GM10847 (cell line): ENCODE data around the gene GLRX3.

ENCODE experiments used
- POLR2A ChIP-seq: IDR thresholded peaks from 2 replicates; pipeline ENCODE4 v1.6.1; 2011; ENCODE audit not compliant: insufficient read length; ENCODE audit errors: extremely low read depth

Gene GLRX3

DNA sequence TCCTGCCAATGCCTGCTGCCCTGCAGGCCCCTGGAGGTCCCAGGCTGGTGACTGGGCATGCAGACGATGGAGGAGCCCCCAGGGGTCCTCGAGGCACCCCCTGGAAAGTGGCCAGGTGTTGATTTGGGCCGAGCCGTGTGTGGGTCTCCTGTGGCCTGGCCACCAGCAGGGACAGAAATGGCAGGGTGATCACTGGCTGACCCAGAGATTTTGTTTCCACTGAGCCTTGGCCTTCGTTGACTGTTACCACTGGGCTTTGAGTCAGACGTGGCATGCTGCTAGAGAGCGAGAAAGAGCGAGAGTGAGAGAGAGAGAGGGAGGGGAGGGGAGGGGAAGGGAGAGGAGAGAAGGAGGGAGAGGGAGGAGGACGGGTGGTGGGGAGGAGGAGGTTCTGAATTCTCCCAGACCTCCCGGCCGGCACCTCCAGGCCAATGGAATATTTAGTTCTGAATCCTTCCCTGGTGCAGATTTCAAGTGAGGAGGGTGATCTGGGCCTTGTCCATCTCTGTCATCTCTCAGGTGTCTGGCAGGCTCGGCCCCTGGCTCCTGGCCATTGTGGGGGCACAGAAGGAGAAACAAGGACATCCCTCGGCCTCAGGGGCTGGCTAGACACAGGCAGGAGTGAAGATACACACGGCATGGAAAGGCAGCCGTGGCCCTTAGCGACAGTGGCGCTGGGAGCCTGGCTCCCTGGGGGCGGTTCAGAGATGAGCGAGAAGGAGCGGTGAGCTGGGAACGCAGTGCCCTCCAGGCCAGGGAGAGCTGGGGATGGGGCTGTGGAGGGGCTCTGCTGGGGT, 58.2 kb downstream of the GLRX3 start:
- no peak for TF ChIP-seq POLR2A

DNA sequence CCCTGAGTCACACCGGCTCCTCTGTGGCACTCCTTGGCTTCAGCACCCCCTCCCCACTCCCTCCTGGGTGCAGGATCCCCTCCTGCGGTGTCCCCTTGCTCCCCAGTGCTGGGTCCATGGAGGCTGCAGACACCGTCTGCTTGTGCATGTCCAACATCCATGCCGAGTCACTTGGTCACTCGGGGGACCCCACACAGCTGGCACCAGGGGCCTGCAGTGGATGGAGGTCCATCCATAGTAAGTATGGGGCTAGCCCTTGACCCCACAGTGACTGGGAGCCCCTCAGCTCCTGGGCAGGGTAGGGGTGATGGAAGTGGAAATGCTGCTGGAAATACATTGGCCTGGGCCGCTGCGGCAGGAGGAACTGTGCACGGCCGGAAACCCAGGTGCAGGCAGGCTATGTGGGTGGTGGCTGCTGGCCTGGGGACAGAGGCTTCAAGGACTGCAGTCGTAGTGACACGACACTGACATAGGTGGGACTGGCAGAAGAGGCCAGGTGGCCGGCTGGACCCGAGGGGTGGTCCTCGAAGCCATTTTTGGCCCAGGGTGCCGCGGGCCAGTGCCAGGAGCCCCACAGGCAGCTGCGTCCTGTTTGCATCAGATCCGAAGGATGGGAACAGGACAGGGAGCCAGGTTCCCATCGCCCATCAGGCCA, 58.9 kb downstream of the GLRX3 start:
- no peak for TF ChIP-seq POLR2A

DNA sequence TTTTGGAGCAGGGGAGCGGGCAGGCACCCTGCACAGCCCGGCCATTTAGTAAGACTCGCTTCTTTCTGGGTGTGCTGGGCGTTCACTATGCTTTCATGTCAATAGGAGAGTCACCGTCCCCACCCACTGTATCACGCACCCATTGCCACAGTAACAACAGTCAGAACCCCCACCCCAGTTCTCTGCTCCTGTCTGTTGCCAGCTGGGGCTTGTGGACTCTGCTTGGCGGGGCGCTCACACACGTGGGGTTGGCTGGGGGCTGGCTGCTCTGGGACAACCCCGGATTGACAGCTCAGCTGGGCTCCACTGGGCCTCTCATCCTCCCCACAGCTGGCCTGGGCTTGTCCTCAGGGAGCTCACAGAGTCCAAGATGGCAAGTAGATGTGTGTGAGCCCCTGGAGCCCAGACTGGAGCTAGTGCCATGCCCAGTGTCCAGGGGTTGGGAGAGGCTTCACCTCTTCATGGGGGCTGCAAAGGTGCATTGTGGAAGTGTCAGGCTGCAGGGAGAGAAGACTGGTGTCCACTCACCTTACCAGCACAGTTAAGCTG, 59.6 kb downstream of the GLRX3 start:
- TF ChIP-seq POLR2A = no peak

DNA sequence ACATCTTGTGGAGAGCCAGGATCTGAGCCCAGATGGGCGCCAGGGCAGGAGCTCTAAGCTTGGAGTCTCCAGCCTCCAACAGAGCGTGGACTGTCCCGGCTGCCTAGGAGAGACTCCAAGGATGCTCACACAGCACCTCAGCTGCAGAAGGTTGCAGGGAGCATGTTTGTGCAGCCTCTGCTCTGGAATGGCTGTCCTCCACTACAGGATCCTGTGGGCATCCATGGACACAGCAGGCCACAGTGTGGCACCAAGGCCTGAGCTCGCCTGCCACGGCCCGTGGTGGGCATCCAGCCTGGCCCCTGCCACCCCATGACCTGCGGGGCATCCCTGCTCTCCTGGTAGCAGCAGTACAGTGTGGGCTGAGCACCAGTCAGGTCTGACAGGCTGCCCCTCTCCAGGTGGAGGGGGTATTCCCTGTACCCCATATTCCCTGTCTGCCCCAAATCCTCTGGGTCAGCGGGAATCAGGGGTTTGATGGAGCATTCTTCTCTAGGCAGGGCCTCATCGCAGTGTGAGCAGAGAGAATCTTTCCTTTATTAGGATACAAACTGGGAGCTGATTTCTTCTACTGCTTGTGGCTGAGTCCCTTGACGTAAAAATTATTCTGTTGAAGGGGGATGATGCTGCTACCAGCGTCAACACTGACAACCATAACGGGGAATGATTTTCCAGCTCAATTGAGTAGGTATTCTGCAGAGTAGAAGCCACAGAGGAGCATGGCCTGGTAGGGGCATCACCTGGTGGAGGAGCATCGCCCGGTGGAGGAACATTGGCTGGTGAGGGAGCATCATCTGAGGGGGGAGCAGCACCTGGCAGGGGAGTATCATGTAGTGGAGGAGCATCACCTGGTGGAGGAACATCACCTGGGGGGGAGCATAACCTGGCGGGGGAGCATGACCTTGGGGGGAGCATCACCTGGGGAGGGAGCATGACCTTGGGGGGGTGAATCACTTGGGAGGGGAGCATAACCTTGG, 60.6 kb downstream of the GLRX3 start:
- TF ChIP-seq POLR2A = no peak

DNA sequence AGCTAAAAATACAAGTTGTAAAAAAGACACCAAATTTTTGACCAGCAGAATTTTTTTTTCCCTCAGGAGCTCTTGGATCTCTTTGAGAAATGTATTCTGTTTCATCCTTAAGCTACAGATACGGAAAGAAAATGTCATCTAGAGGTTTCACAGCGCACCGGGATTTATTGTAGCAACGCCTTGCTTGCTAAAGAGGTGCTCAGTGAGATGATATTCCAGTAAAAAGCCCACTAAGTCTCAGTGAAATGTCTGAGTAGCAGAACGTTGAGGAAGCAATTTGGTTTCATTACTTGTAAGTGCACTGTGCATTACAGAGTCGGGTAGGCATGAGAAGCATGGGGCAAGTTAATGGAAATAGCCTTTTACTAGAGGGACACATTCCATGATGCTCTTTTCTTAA, 62.5 kb downstream of the GLRX3 start:
- TF ChIP-seq POLR2A = no peak

DNA sequence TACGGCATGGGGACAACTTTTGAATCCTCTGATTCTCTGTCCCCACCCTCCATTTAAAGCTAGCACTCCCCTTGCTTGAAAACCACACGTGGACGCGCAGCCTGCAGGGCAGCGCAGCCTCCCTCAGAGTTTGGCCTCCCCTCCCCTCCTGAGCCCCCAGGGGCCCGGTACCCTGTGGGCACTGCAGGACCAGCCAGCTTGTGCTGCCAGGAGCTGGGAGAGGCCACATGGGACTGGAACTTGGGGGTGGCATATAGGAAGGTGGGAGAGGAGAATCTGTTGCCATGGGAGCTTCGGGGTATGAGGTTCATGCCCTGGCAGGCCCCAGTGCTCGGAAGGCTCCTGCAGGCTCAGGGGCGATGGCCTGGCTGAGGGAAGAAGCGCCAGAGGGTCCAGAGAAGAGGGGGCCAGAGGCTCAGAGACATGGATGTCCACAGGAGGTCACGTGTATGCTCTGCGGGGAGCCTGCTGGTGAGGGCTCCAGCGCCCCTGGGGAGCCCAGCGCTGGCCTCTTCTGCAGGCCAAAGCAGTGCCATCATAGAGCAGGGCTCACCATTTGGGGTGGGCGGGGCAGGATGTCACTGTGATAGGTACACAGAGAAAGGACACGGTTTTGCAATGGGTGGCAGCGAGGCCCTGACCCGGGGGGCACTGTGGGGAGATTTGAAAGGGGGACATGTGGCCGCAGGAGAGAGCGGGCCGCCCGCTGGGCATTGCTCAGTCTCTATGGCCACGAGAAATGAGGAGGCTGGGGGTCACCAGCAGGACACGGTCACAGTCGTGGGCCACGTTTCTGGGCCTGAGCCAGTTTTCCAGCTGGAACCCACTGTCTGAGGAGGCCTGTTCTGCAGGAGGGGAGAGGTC, 64.2 kb downstream of the GLRX3 start:
- no peak for TF ChIP-seq POLR2A

DNA sequence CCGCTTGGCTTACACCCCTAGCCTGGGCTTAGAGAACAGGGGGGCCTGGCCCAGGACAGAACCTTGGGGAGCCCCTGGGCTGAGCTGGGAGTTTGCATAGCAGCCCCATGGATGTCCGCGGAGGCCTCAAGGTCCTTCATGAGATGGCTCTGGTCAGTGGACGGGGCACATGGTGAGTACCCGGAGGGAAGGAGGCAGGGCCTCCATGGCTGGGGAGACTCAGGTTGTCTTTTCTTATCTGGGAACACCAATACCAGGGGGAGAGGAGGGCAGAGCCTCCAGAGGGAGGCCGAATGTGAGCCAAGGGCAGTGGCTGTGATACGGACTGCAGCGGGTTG, 64.8 kb downstream of the GLRX3 start:
- no peak for TF ChIP-seq POLR2A

DNA sequence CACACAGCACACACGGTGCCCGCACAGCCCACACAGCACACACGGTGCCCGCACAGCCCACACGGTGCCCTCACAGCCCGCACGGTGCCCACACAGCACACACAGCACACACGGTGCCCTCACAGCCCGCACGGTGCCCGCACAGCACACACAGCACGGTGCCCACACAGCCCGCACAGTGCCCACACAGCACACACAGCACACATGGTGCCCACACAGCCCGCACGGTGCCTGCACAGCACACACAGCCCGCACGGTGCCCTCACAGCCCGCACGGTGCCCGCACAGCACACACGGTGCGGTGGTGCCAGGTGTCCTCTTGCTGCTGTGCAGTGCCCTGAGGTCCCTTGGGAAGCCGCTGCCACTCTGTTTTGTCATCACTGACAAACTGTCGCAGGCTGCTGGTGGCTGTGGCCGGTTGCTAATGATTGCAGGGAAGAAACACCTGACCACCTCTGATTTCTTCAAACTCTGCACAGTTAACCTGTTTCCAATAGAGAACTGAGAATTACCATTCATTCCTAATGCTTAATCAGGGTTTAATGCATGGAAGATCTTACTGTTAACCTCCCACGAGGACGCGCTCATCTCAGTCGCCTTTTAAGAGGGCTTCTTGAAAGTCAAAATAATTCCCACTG, 66.9 kb downstream of the GLRX3 start:
- TF ChIP-seq POLR2A = no peak

DNA sequence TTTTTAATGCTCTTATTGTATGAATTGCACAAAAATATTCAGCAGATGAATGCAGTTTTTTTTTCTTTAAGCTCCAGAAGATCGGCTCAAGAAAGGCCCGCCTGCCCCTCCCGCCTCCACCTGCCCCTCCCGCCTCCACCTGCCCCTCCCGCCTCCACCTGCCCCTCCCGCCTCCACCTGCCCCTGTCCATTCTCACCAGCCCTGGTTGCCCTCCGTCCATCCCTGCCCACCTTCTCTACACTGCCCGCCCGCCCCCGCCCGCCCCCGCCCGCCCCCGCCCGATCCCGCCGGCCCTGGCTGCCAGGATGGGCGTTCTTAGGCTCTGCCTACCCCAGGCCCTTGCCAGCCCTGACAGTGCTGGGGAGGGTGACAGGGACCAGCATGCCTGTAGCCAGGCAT, 67.4 kb downstream of the GLRX3 start:
- no peak for TF ChIP-seq POLR2A

DNA sequence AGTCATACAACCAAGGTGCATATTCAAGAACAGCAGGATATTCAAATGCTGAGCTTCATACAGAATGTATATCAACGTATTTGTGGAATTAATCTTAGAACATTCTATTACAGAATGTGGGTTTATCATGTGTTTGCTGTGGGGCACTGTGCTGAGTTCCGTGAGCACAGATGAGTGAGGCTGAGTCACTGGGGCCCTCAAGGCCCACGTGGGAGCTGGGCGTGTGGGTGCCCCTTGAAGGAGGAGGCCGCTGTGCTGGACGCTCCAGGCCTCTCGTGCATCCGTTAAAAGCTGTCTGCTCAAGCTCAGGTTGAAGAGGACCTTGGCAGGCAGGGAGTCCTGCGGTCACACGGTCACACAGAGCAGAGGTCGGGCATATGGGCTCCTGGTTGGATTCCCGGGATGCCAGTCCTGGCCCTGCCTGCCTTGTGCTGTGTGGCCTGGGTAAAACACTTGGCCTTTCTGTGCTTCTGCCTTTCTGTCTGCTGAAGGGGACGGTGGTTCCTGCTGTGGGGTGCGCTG, 70.1 kb downstream of the GLRX3 start:
- TF ChIP-seq POLR2A = no peak

DNA sequence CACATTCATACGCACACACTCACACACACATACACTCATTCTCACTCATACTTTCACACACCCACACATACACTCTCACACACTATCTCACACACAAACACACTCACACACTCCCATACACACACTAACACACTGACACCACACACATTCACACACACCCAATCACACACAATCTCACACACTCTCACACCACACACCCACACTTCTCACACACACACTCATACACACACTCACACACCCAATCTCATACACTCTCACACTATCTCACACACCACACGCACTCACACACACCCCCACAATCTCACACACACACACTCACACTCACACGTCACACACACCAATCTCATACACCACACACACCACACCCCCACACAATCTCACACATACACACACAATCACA, 71.0 kb downstream of the GLRX3 start:
- no peak for TF ChIP-seq POLR2A

DNA sequence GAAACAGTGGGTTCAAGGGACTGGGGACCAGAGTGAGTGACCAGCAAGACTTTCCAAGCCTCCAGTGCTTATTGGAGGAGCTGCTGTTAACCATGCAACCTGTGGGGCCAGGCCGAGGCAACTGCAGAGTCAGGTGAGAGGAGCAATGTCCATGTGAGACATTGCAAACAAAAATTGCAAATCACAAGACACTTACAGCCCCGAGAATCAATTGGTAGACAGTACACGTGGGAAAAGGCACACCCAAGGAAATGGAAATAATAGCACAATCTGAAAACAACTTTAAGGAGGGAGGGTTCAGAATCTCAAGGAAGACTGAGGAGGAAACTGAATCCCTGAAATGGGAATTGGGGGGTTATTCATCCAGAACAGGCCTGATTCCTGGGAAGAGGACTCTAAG, 72.6 kb downstream of the GLRX3 start:
- TF ChIP-seq POLR2A = no peak

DNA sequence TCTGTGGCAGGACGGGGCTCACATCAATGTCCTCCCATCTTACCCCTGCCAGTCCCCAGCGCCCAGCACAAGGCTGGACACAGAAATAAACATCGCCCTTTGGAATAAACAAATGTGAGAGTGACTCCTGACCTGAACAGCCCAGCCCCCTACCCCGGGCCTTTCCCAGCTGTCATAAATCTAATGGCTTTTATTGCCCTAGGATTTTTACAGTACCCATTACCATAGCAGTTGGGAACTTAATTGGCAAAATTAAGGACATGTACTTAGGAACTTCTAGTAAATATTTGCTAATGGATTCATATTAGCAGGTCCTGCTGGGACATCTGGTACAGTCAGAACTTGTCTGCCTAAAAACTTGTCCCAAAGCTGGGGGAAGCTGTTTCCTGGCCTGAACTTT, 76.6 kb downstream of the GLRX3 start:
- no peak for TF ChIP-seq POLR2A

DNA sequence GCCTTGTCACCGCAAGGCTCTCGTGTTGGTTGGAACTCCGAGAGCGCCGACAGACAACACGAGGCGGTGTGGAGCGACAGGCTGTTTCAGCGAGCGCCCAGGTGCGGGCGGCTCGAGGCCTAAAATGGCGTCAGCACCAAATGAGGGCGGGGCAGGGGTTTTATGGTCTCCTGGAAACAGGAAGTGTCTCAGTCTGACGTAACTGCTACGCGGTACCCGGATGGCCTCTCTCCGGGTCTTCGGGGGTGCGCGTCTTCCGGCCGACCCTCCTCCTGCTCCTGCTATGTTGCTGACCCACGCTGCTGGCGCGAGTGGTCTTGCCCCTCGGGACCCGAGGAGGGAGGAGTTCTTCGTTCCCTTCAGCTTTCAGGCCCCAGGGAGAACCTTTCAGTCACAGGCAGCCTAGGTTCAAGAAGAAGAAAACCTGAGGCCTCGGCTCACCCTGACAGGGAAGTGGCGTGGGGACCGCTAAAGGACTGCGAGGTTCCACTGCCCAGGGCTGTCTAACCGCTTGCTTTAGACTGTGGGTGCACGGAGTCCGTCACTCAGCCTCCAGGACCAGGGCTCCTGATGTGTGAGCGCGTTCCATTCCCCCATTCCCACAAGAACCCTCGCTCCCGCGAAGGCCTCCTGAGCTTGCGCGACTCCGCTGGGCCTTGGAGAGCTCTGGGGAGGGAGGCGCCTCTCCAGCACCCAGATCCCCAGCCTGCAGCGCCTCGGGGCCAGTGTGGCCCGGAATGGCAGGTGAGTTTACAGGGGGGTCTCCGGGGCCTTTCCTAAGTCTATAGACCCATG, 77.3 kb downstream of the GLRX3 start:
- no peak for TF ChIP-seq POLR2A

DNA sequence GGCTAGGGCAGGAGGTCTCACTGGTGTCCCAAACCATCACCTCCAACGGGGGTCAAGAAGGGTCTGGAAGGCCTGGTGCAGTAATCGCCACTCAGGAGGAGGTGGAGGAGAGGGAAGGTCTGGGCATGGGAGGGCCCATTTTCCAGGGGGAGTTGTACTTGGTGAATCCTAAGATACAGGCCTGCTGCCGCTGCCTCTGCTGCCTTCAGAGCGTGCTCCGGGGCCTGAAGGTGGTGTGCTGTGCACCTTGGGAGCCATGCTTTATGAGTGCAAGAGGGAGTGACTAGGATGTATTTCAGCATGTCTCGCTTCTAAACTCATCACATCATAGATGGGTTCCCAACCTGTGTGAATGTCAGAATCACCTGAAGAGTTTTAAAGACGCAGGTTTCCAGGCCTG, 78.2 kb downstream of the GLRX3 start:
- no peak for TF ChIP-seq POLR2A
